GM18867 (cell line): Measurements from ENCODE around the gene GNB1L.
"Not testable (repeated sequence)": the region's sequence is repeated elsewhere in the genome, so short reads cannot be mapped to it uniquely, and the experiment has no call there.

ENCODE experiments used
- ATAC-seq: cut with Tn5 transposase; IDR thresholded peaks from one replicate; pipeline ENCODE4 v1.9.1; 2021; ENCODE audit warnings: mild to moderate bottlenecking, moderate library complexity; ENCODE audit not compliant: unreplicated experiment

Gene GNB1L

DNA sequence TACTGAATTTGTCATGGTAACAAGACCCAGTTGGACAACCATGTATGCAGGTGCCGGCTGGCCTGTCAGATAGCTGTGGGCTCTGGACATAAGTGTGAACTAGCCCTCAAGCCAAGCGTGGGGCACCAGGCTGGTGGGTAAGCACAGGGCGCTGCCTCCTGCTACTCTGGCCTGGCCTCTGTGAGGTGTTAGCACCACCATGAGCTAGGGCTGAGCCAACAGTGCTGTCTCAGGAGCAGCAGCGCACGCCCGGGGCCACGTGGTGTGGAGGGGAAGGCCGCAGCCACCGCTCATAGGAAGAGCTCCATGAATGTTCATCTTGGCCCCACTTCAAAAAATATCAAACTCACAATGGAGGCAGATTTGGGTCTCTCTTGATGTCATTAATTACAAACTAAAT, 35.3 kb upstream of the GNB1L start:
- ATAC-seq = no peak

DNA sequence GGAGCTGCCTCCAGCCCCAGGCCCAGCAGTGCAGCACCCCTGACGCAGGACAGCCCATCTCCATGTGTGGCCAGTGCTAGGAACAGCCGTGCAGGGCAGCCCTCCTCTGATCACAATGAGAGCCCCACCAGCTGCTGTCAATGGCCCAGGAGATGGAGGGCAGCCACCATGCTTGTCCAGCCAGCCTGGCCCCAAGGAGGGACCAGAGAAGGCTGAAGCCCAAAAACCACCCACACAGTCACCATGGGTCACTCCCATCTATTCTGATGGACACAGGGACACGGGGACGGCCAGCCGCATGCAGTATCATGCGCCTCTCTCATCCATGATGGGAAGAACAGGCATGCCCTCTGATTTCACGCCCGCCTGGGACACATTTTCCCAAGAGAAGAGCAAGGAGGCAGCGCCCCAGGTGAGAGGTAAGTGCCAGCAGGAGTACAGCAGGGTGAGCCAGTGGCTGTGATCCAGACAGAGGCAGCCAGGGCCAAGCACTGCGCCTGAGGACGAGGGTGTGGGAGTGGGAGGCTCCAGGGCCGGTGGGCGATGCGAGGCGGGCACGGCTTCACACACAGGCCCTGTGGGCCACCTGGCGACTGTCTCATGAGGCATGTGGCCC, 33.6 kb upstream of the GNB1L start:
- ATAC-seq = no peak

DNA sequence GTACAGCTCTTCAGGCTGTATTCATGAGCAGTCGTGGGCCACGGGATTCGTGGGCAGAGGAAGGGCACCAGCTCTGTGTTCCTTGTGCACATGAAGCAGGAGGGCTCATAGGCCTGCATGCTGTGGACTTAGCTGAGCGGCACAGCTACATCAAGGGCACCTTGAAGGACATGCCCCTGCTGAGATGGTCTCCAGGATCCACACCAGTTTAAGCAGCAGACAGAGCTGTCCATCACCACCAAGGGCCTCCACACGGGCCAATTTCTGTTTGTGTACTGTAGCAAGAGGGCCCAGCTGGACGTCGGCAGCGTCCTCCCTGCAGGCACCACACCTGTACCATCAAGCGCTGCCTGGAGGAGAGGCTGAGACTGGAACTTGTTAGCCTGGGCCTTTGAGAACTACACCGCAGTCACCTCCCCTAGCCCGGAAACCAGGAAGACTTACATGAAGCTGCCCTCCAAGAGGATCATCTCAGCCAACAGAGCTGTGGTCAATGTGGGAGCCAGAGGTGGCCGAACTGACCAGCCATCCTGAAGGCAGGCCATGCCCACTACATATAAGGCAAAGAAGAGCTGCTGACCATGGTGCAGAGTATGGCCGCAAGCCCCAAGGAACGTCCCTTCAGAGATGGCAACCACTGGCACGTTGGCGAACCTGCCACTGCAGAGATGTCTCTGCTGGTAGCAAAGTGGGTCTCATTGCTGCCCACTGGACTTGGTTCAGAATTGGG, 32.7 kb upstream of the GNB1L start:
- no peak for ATAC-seq

GRCh38 chr22:19886605-19887255, 32.1 kb upstream of the GNB1L start:
- ATAC-seq = no peak

DNA sequence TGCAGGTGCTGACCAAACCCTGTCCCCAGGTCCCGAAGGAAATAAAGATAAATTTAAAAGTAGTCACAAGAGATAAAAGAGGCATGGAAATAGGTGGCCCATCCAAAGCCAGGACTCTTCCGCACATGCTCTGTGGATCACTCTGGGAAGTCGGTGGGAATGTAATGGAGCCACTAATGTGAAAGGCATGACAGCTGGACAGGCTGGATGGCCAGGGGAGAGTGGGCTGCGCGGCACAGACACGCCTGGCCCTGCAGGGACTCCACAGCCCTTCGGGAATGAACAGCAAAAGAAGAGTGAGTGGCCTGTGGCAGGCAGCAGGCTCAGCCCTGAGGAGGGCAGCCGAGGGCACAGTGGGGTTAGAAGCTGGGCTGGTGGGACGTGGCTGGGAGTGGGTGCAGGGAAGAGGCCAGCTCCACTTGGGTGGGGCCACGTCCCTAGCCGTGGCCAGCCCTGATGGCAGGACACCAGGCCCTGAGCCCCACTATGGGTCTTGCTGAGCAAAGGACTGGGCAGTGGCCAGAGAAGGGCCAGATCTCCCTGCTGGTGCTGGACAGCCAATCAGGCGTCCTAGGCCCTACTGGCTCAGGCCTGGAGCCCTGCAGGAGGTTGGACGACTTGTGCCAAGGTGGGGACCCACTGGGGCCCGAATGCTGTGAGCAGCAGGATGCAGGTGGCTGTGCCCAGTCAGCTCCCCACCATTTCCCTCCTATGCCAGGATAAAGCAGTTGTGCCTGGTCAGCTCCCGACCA, 31.3 kb upstream of the GNB1L start:
- ATAC-seq = no peak

DNA sequence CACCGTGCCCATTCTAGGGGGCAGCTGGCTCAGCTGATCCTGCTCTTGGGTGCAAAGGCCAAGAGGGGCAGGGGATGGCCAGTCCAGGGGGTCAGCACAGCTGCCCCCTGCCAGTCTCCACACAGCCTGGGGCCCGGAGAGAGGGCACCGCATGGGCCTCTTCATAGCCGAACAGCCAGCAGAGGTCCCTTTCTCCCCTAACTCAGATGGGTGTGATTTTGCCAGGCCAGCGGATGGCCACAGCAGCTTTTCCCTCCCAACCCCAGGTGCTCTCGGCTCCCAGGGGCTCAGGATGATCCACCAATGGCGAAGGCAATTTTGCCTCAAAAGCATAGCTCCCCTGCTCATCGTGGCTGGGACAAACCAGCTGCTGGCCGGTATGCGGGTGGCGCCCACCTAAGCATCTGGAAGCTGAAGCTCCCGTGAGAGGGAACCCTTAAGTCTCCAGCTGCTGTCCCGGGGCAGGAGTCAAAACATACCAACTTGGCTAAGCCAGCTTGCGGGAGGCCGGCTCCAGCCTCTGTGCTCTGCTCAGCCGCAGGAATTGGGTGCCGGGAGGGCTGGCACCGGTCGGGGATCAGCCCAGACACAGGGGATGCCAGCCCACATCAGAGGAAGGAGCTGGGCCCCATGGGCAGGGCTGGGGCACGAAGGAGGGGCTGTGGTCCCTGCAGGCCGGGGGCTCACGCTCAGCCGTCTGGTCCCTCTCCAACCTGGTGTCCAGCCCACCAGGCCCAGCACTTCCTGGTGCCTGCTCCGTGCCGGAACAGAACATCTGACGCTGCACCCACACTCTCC, 30.5 kb upstream of the GNB1L start:
- ATAC-seq = no peak

DNA sequence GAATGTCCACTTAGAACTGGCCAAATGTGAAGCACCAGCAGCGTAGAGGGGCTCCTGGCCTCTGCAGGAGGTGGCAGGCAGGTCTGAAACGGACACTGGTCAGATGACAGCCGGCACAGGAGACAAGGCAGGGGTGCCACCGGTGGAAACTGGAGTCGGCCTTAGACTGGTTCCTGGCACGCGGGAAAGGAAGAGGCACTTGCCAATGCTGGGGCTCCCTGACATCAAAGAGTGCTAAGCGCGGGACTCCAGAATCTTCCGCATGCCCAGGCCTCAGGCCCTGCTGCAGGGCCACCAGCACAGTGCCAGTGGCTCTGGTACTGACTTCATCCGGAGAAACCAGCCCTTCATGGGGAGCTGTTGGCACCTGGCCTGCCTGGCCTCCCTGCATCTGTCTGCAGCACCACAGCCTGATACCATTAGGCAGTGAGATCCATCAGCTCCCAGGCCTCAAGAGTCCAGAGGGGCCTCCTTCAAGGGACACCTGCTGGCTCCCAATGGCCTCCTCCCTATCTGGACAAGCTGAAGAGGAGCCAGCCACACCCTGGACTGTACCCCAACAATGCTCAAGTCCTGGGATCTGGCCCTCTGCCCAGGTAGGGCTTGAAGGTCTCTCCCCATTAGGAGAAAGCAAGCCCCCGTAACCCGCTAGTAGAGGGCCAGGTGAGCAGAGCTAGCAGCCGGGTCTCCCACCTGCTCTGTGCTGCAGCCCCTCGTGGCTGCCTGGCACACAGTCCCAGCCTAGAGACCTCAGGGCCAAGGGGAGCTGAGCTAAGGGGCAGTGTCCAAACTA, 29.7 kb upstream of the GNB1L start:
- no peak for ATAC-seq

DNA sequence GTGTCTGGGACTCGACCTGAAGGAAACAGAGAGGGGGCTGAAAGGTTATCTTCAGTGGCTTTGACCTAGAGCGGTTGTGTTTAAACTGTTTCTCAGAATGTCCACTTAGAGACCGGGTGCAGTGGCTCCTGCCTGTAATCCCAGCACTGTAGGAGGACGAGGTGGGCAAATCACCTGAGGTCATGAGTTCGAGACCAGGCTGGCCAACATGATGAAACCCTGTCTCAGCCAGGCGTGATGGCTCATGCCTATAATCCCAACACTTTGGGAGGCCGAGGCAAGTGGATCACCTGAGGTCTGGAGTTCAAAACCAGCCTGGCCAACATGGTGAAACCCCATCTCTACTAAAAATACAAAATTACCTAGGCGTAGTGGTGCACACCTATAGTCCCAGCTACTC, 28.8 kb upstream of the GNB1L start:
- not testable (repeated sequence) for ATAC-seq

DNA sequence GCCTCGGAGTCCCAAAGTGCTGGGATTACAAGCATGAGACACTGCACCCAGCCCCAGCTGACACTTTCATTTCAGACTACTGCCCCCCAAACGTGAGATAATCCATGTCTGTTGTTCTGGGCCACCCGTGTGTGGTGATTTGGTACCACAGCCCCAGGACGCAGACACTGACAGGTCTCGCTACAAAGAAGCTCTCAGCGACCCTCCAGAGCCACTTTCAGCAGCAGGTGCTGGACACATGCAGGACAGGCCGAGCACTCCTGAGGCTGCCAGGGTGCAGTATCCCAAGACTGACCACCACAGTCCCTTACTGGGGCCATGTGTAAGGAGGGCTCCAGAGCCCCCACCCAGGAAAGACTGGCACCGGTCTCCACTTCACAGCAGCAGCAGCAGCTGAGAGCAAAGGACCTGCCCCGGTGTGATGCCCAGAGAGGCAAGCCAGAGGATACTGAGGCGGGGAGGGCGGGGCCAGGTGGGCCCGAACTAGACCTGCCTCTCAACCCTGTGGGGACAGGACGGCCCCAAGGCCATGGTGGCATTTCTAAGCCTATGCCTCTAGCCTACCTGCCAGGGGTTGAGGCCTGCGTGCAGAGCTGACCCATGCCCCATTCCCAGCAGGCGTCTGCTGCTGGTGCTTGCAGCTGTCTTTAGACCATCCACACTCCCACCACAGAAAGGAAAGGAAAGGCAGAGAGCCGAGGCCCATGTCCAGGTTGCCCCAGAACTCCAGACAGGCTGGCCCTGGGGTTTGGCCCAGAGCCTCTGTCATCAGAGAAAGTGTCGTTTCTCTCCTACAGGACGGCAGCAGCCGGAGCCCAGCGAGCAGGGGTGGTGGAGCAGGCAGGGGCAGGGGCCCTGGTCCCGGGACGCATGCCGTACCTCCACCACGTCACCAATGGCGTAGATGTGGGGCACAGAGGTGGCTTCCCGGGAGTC, 28.0 kb upstream of the GNB1L start:
- no peak for ATAC-seq

GRCh38 chr22:19880786-19881569, 26.3 kb upstream of the GNB1L start:
- no peak for ATAC-seq

DNA sequence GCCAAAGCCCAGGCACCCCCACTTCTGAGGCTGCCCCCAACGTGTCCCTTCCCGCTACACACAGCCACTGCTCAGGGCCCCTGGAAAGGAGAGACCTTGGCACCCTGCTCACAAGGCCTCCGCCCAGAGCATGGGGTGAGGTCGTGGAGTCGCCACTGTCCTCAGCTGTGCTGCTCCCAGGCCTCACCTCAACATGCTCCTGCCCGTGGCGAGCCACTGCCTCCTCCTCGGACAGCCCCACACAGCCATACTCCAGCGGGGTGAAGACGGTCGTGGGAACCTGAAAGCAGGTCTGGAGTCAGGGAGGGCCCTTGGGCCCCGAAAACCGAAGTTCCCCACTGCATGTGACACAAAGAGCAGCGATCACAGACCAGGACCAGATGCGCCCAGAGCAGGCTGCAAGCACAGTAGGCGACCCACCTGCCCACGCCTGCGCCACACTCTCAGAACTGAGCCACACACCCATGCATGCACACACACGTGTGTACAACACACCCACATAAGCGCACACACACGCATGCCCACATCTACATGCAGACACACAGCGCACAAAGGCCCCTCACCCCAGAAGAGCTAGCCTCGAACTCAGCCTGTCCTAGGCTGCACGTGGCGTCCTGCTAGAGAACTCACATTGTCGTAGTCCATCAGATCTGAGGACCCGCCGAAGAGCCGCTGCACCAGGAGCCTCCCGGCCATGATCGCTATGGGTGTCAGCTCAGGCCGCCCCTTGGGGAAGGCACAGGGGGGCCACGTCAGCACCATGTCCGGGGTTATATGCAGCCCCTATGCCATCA, 25.5 kb upstream of the GNB1L start:
- no peak for ATAC-seq

GRCh38 chr22:19879643-19879991, 24.9 kb upstream of the GNB1L start:
- ATAC-seq = no peak

- no peak for ATAC-seq
Observed at GRCh38 chr22:19879246-19879570, 24.5 kb upstream of the GNB1L start.

- no peak for ATAC-seq
Observed at GRCh38 chr22:19878461-19879245, 24.0 kb upstream of the GNB1L start.

- no peak for ATAC-seq
Observed at GRCh38 chr22:19877626-19878339, 23.1 kb upstream of the GNB1L start.

DNA sequence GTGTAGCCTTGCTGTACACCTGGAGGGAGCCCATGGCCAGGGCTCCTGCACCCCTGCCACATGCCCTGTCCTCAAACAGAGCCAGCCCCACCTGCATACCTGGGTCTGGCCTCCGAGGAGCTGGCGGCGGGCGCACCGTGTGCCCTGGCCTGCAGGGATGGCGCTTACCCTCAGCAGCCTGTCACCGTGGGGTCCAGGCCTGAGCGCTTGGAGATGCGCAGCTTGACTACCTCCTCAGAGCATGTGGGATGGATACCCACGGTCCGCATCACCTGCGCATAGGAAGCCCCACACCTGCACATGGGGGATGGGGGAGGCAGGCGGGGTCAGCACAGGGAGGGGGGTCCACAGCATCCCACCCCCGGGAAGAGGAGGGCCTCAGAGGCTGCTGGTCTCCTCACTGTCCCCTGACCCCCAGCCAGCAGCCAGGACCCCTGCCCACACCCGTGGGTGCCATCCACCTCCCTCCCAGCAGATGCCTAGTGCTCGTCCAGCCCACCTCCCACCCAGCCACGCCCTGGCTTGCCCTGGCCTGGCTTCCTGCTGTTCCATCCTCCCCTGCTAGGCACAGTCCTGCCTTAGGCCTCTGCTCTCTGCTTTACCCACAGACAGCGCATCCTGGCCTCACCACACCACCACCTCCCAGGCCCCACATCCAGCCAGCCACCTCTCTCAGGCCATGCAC, 22.4 kb upstream of the GNB1L start:
- ATAC-seq = no peak
